HL-60/S4 treated with phorbol 12-myristate 13-acetate at 8.2 ng/mL for 4 days and 3 days (cell line): ENCODE data around the gene POLR3A.
"Not testable (repeated sequence)": the region's sequence is repeated elsewhere in the genome, so short reads cannot be mapped to it uniquely, and the experiment has no call there.

ENCODE experiments used
- in situ Hi-C: fragments of 300-500 bp; cut with MboI; formaldehyde crosslinking; loops from 2 replicates; pipeline ENCODE4 v1.15.0; 2022; ENCODE audit warnings: low sequenced_read_pairs

Gene POLR3A

GRCh38 chr10:78029269-78030226 lies at the start of gene POLR3A:
Gene POLR3A, minus strand, starts transcription at chr10:78029515. Its CDS starts 108 bp downstream, at chr10:78029407.
- in situ Hi-C loops: loop anchor here (25.0 kb wide), 1 partner anchor 1183 kb away; no protein-coding TSS in a partner anchor

DNA sequence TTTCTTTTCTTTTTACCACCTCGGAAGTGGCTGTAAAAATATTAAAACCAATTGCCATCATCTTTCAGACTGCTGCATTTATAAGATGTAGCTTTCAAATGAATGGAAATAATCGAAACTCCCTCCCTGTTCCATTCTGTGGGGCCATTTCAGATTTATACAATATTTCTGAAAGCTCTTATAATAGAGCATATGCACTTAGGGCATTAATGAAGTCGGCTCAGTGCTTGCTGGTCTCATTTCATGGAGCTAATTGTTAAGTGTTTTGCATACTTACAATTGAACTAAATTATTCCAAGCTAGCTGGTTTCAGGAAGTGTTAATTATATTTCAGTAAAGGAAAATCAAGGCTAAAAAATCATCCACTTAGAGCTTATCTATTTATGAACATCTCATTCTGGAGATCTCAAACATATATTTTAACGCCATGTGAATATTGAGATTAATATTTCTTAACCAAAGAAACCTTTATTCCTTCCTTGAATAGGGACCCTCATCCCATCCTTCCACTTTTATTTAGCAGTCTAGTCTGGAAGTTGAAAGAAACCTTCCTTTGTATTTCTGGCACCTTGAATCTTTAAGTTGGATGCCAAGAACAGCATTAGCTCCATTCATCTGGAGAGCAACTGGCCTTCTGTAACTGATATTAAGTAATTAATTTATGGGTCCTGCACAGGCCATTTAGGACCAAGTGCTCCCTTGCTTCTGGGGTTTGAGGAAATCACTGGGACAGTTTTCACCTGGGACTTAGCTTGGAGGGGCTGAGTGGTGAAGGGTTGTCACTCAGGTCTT lies 49.4 kb upstream of the POLR3A start:
- in situ Hi-C loops: no loop called here

GRCh38 chr10:78075806-78076205 lies 46.5 kb upstream of the POLR3A start:
- in situ Hi-C loops: not testable (repeated sequence)

DNA sequence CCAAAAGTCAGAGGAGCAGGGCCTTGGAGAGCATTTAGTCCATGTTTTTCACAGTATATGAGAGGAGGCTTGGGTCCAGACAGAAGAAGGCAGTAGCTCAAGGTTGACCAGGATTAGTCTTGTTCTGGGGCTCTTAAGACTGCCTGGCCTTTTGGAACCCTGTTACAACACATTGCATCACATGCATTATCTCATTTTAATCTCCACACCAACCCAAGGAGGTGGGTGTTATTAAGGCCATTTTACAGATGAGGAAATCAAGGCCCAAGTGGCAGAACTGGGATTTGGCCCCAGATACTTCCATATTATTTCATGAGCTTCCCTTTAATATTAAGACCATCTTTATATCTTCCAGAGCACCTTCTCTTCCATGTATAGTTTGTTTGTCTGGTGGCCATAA lies 43.2 kb upstream of the POLR3A start:
- in situ Hi-C loops: no loop called here

DNA sequence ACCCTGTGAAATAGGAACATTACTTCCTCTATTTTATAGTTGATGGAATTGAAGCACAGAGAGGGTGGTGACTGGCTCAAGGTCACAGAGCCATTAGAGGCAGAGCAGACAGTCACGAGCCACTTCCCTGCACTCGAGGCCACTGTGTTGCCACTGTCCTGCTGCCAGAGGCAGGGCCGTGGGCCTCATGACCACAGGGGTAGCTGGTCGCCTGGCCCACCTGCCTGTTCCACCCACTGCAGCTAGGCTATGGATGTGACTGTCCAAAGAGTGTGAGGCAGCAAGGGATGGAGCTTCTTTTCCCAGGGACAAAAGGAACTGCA lies 42.5 kb upstream of the POLR3A start:
- in situ Hi-C loops: no loop called here

DNA sequence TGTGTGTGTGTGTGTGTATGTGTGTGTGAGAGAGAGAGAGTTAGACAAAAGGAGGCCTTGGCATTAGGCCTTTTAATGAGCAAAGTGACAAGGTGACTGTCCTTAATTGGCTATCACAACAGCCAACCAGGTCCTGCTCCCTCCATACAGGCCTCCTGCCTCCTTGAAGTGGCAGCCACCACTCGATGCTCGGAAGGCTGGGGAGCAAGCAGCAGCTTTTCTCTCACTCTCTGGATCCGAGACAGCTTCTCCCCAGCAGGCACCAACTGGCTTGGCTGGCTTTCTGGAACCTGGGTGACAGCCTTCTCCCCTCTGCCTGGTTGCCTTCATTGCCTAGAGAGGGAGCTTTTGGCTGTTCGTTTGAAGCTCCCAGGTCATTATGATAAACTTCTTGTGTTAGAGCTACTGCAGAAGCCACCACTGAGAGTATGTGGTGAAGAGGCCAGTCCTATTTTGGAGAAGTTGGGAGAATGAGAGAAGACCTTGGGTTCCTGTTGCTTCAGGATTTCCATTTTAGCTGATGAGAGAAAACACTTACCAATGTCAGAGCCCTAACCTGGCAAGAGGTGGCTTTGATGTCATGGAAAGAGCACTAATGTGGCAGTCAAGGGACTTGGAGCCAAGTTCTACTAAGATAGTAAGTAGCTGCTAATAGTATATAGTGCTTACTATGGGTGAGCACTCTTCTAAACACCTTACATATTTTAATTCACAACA lies 42.0 kb upstream of the POLR3A start:
- in situ Hi-C loops: no loop called here

GRCh38 chr10:78070726-78071125 lies 41.4 kb upstream of the POLR3A start:
- in situ Hi-C loops: no loop called here

- in situ Hi-C loops: not testable (repeated sequence)
These were observed 40.7 kb upstream of the POLR3A start for GRCh38 chr10:78070064-78070463.

DNA sequence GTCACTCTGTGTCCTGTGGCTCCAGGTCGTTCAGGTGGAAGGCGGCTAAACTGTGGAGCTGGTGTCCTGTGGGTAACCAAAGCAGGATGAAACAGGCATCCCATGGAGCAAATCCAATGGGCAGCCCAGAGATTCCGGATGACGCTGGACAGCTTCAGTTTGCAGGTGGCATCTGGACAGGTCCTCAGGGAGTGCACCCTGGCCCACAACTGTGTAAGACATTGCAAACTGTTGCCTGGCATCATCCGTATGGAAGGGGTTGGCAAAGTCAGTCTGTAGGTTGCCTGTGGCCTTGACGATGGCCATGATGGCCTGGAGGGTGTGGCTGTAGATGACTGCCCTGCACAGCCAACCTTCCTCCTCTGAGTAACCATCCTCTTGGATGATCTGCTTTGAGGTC lies 39.8 kb upstream of the POLR3A start:
- in situ Hi-C loops: no loop called here

DNA sequence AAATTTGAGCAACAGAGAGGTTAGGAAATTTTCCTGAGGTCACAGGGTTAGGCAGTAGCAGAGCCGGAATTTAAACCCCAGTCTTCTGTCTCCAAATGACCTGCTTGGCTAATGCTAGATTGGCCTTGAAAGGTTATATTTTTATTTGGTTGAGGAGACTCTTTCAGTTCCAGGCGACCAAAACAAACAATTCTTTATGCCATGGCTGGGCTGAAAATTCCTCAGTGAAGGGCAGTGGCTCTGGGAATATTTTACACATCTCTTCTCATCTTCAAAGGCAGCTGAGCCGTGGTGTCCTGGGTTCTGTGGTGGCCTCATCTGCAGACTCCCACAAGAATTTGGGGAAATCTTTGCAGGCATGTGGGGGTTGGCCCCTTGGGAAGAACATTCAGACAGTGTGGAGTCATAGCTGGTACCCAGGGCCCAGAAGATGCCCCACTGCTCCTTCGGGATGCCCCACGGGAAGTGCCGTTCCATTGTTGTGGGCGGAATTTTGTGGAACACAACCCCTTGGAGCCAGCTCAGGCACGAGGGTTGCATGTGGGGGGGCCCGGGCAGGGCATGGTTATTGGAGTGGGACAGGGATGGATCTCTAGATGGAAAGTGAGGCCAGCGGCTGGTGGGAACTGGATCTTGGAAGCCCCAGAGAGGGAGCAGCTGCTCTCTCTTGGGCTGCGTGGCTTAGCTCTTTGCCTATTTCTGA lies 37.6 kb upstream of the POLR3A start:
- in situ Hi-C loops: no loop called here

DNA sequence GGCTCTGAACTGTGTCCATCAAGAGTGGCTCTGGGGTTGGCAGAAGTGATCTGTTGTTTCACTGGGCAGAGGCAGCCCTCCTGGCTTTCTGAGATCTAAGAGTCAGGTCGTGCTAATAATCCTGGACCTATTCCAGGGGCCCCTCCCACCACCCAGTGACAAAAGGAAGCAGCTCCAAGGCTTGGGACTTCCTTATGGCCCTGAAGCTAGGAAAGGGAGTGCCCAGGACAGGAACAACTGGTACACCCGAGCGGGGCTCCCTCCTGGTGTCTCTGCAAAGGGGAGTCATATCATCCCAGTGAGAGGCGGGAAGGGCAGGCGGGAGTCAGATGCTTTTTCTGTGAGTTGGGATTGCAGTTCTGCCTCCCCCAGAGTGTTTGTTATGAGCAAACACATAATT lies 36.7 kb upstream of the POLR3A start:
- in situ Hi-C loops: no loop called here

GRCh38 chr10:78065611-78066010 lies 36.3 kb upstream of the POLR3A start:
- in situ Hi-C loops: no loop called here

- in situ Hi-C loops: not testable (repeated sequence)
These were observed 35.6 kb upstream of the POLR3A start for GRCh38 chr10:78064919-78065318.

DNA sequence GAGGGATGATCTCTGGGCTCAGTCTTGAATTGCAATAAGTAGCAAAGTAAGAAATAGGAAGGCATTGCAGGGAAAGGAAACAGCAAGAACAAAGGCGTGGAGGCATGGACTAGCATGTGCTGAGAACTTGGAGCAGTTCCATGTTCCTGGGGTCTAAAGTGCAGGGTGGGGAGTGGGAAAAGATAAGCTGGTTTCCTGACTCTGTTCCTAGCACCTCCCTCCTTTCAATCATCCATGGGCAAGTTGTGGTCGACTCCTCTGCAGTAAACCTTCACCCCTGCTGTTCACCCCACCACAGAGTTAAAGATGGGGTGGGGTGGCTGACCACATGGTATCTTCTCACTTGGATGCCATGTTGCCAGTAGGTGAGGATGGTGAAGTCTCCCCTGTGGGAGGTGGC lies 33.9 kb upstream of the POLR3A start:
- in situ Hi-C loops: no loop called here

DNA sequence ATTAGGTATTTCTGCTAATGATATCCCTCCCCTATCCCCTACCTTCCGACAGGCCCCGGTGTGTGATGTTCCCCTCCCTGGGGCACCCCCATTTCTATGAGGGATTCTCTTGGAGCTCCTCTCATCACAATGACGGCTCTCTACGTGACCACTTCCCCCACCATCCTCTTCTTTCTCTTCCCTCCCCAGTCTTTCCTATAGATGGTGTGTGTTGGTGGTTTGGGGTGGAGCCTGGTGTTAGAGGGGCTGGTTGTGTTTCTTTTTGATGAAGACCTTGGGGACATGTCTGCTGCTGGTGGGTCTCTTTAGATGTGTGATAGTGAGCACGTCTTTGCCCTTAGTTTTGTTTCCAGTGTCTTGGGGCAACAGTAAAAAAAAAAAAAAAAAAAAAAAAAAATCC lies 33.0 kb upstream of the POLR3A start:
- in situ Hi-C loops: no loop called here

GRCh38 chr10:78059906-78060702 lies 30.8 kb upstream of the POLR3A start:
- in situ Hi-C loops: no loop called here

- in situ Hi-C loops: no loop called here
These were observed 29.2 kb upstream of the POLR3A start for GRCh38 chr10:78058562-78058961.

DNA sequence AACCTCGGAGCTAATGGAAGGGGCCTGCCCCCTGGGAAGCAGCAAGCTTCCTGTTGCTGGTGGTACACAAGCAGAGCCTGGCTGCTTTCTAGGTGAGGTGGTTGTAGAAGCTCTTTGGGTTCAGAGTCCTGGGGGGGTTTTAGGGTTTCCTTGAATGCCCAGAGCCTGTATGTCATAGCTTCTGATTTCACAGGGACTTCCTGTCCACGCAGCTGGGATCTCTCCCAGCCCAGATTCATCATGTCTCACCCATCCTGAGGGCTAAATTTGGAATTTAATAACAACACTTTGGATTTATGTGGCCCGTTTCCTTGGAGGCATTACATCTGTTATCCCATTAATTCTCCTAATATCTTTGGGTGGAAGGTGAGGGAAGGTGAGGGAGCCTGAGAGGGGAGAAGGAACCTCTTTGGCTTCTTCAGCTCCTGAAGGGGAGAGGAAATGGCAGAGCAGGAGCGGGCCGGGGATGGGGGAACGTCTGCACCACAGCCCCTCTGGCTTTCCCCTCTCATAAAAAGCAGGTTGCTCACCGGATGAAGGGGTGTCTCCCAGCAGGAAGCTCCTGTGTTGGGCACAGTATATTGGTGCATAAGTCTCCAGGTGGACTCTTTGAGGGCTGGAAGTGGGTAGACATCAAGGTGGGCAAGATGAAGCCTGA lies 24.0 kb upstream of the POLR3A start:
- in situ Hi-C loops: no loop called here

- in situ Hi-C loops: loop anchor here (25.0 kb wide), 1 partner anchor 1162 kb away; no protein-coding TSS in a partner anchor
These were observed 20.5 kb upstream of the POLR3A start for GRCh38 chr10:78049851-78050250.
